Nephron progenitor cell (in vitro differentiated cells): Measurements from ENCODE around the gene TCF7L2.

ENCODE experiments used
- DNase-seq: peaks from one replicate; pipeline ENCODE4 v3.0.0; 2021
- H3K27ac Mint-ChIP-seq: 2 replicates; pipeline ENCODE4 v1.8.0; 2021; ENCODE audit warnings: mild to moderate bottlenecking, moderate library complexity, mixed read lengths
- H3K27me3 Mint-ChIP-seq: 2 replicates; pipeline ENCODE4 v1.8.0; 2021; ENCODE audit warnings: mild to moderate bottlenecking, low read depth, mixed read lengths; ENCODE audit not compliant: poor library complexity
- H3K36me3 Mint-ChIP-seq: 2 replicates; pipeline ENCODE4 v1.8.0; 2021; ENCODE audit warnings: low read depth, mixed read lengths
- H3K4me1 Mint-ChIP-seq: 2 replicates; pipeline ENCODE4 v1.8.0; 2021; ENCODE audit warnings: mixed read lengths
- H3K4me3 Mint-ChIP-seq: 2 replicates; pipeline ENCODE4 v1.8.0; 2021; ENCODE audit warnings: mild to moderate bottlenecking, moderate library complexity, mixed read lengths
- H3K9me3 Mint-ChIP-seq: 2 replicates; pipeline ENCODE4 v1.8.0; 2021; ENCODE audit warnings: mild to moderate bottlenecking, moderate library complexity, mixed read lengths
- TF ChIP-seq, protein P1 (sequence below): fragments of 200-600 bp; sonication (generic); IDR thresholded peaks from 2 replicates; pipeline ENCODE4 v1.5.0; 2021; ENCODE audit warnings: antibody characterized with exemption

TCF7L2 gene

DNA sequence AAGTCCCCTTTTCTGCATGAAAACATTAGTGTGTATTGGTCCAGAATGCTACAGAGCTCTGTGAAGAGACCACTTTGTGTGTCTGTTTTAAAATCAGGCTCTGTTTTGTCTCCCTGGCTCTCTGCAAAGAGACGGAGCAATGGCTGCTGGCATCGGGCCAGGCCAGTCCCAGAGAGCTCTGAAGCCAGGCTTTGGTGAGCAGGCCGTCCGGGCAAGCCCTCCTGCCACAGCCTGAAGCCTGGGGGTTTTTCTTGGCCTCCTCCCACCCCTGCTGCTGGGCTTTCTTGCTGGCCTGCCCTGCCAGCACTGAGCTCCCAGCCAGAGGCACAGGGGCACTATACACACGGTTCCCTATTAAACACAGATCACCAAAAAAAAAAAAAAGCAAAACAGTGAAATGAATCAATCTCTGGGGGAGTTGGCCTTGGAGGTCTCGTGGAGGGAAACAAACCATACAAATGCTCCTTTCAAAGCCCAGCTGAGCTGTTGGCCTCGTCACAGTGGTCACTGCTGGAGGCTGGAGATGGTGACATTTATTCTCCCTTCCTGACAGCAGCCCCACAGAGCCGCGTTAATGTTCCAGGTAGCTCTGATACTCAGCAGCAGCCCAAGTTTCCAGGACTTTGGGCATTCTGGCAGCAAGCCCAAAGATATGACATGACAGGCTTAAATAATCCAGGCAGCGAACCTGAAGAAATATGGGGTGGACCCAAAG lies 237.2 kb downstream of the TCF7L2 start:
- Mint-ChIP-seq H3K4me3 (no peak overlapping the region), H3K4me1 (peaks cover 5% of the 10 kb centered on the region), H3K9me3 (no peaks in the 10 kb centered on the region), H3K27ac (no peak overlapping the region), H3K36me3 (no peaks in the 10 kb centered on the region), H3K27me3 (peaks cover 21% of the 10 kb centered on the region)
- DNase-seq = no peak
- TF ChIP-seq, protein P1, sequence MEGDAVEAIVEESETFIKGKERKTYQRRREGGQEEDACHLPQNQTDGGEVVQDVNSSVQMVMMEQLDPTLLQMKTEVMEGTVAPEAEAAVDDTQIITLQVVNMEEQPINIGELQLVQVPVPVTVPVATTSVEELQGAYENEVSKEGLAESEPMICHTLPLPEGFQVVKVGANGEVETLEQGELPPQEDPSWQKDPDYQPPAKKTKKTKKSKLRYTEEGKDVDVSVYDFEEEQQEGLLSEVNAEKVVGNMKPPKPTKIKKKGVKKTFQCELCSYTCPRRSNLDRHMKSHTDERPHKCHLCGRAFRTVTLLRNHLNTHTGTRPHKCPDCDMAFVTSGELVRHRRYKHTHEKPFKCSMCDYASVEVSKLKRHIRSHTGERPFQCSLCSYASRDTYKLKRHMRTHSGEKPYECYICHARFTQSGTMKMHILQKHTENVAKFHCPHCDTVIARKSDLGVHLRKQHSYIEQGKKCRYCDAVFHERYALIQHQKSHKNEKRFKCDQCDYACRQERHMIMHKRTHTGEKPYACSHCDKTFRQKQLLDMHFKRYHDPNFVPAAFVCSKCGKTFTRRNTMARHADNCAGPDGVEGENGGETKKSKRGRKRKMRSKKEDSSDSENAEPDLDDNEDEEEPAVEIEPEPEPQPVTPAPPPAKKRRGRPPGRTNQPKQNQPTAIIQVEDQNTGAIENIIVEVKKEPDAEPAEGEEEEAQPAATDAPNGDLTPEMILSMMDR = no peak

DNA sequence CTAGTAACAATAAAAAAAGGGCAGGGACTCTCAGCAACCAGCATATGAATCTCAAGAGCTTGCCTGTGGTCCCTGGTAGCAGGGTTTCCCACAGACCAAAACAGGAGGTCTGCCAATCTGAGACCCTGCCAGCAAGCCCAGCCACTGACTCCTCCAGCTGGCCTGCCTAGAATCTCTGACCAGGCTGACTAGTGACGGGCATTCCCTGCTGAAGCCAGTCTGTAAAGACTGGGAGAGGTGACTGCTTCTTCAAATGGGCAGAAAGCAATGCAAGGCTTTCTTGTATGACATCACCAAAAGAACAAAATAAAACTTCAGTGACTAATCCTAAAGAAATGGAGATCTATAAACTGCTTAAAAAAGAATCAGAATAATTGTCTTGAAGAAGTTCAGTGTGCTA lies 249.4 kb downstream of the TCF7L2 start:
- Mint-ChIP-seq H3K4me3 (no peak overlapping the region), H3K36me3 (peaks cover 5% of the 10 kb centered on the region), H3K9me3 (peaks cover 43% of the 10 kb centered on the region), H3K27ac (no peak overlapping the region), H3K27me3 (peaks cover 8% of the 10 kb centered on the region), H3K4me1 (no peaks in the 10 kb centered on the region)
- TF ChIP-seq, protein P1 = no peak
- DNase-seq = no peak

GRCh38 chr10:113202011-113202410 lies 252.0 kb downstream of the TCF7L2 start:
- peaks cover 5% of the 10 kb centered on the region for H3K27me3 Mint-ChIP-seq
- no peaks in the 10 kb centered on the region for H3K4me1 Mint-ChIP-seq
- no peak overlapping the region for H3K4me3 Mint-ChIP-seq
- H3K36me3 Mint-ChIP-seq = peaks cover 5% of the 10 kb centered on the region
- H3K9me3 Mint-ChIP-seq = peaks cover 67% of the 10 kb centered on the region
- TF ChIP-seq, protein P1 = no peak
- H3K27ac Mint-ChIP-seq = no peak overlapping the region
- DNase-seq = no peak

DNA sequence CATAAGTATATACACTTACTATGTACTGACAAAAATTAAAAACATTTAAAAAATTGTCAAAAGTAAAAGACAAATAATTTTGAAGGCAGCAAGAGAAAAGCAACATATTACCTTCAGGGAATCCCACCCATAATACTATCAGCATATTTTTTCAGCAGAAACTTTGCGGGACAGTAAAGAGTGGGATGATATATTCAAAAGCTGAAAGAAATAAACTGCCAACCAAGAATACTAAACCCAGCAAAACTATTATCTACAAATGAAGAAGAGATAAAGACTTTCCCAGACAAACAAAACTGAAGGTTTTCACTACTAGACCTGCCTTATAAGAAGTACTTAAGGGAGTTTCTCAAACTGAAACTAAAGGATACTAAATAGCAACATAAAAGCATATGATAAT lies 257.9 kb downstream of the TCF7L2 start:
- no peak for DNase-seq
- Mint-ChIP-seq H3K4me1 (no peaks in the 10 kb centered on the region), H3K36me3 (no peaks in the 10 kb centered on the region), H3K27me3 (no peaks in the 10 kb centered on the region), H3K4me3 (no peak overlapping the region), H3K27ac (no peak overlapping the region), H3K9me3 (peaks cover 71% of the 10 kb centered on the region)
- TF ChIP-seq, protein P1 = no peak

GRCh38 chr10:113213035-113213434 lies 263.0 kb downstream of the TCF7L2 start:
- H3K4me3 Mint-ChIP-seq = no peak overlapping the region
- H3K9me3 Mint-ChIP-seq = peaks cover 32% of the 10 kb centered on the region
- no peaks in the 10 kb centered on the region for H3K36me3 Mint-ChIP-seq
- no peak for DNase-seq
- H3K4me1 Mint-ChIP-seq = peaks cover 4% of the 10 kb centered on the region
- H3K27ac Mint-ChIP-seq = no peak overlapping the region
- TF ChIP-seq, protein P1 = no peak
- H3K27me3 Mint-ChIP-seq = no peaks in the 10 kb centered on the region

DNA sequence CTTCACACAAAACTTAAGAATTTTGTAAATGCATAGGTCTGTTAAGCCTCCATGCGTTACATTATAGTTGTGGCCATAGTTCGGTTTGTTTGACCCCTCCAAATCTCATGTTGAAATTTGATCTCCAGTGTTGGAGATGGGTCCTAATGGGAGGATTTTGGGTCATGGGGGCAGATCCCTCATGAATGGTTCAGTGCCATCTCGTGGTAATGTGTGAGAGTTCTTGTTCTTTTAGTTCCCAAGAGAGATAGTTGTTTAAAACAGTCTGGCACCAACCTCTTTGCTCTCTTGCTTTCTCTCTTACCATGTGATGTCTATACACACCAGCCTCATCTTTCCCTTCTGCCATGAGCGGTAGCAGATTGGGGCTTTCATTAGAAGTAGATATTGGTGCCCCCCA lies 264.3 kb downstream of the TCF7L2 start:
- H3K4me1 Mint-ChIP-seq = peaks cover 4% of the 10 kb centered on the region
- H3K36me3 Mint-ChIP-seq = no peaks in the 10 kb centered on the region
- H3K4me3 Mint-ChIP-seq = no peak overlapping the region
- peaks cover 19% of the 10 kb centered on the region for H3K9me3 Mint-ChIP-seq
- TF ChIP-seq, protein P1 = no peak
- no peak for DNase-seq
- H3K27me3 Mint-ChIP-seq = no peaks in the 10 kb centered on the region
- H3K27ac Mint-ChIP-seq = no peak overlapping the region
